HuH-7 (cell line): ENCODE data around the gene KIAA1671.
"Not testable (repeated sequence)": the region's sequence is repeated elsewhere in the genome, so short reads cannot be mapped to it uniquely, and the experiment has no call there.

Source experiments
- DNase-seq: peaks from one replicate; pipeline ENCODE4 v3.0.0; 2011; ENCODE audit warnings: low spot score

Gene KIAA1671

DNA sequence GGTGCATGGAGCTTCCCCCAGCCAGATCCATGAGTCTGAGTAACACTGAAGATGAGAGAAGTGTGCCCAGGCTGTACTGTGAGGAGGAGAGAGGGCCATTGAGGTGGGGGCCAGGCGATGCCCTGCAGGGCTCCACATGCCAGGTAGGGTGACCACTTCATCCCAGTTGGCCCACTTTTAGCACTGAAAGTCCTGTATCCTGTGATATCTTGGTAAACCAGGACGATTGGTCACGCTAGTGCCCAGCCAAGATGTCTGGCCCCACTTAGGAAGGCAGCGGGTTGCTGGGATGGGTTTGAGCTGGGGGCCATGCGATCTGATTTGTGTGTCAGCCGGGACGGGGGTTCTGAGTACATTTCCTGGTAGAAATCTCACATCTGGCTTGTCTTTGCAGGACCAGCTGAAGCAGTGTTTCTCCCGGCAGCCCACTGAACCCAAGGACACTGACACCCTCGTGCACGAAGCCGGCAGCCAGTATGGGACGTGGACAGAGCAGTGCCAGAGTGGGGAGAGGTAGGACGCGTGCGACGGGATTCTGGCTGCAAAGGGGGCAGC is 218.0 kb downstream of the KIAA1671 start:
- DNase-seq = no peak

- peak; percentile 50 for DNase-seq
Measured at GRCh38 chr22:25172153-25172552, 219.6 kb downstream of the KIAA1671 start.

DNA sequence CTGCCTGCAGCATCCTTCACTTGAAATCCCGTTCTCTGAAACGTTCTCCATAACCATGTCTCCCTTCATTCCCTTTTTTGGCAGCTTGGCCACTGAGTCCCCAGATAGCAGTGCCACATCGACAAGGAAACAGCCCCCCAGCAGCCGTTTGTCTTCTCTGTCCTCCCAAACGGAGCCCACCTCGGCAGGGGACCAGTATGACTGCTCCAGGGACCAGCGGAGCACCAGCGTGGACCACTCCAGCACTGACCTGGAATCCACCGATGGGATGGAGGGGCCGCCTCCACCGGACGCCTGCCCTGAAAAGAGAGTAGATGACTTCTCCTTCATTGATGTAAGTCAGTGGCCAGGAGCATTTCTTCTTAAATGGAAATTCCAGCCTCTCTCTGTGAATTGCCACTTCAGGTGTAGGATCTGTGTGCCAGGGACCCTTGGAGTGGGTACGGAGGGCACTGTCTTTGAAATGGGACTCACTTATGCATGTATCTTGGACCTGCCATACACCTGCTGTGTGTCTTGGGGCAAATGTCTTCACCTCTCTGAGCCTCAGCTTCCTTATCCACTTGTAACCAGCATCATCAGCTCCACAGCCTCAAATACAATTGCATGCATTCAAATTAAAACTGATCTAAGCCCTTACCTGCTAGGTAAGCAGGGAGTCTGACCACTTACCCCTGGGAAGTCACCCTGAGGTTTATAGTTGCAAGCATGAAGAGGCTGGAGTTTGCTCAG is 221.8 kb downstream of the KIAA1671 start:
- no peak for DNase-seq

- no peak for DNase-seq
Measured at GRCh38 chr22:25174888-25175411, 222.4 kb downstream of the KIAA1671 start.

DNA sequence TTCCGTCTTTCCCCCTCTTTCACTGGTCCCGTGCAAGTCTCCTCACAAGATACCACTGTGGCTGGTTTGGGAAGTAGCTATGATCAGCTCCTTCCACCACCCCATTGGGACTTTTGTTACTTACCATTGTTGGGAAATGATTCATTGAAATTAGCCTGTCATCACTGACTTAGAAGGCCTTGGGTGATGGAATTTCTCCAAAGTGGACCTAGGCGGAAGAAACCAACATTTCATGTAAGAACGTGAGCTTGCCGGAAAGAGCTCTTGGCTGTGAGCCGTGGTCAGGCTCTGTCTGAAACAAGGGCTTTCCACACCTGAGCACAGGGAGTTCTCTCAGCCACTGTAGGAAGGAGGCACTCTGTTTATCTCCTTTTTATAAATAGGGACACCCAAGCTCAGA is 223.7 kb downstream of the KIAA1671 start:
- no peak for DNase-seq

DNA sequence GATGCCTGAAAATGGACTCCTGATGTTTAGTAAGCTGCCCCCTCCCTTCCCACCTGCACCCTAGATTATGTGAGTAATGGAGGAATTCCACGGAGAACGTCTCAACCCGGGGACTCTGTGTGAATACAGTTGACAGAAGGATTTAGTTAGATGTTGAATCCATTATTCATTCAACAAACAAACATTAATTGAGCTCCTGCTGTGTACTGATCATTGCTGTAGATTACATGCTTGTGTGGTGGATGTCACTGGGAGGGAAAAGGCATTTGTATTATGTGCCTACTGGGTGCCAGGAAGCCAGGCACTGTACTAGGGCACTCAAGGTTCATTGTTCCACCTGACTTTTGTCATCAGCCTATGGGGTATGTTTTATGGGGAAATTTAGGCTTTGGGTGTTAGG is 224.3 kb downstream of the KIAA1671 start:
- DNase-seq = no peak

- DNase-seq = no peak
Measured at GRCh38 chr22:25177226-25177625, 224.7 kb downstream of the KIAA1671 start.

DNA sequence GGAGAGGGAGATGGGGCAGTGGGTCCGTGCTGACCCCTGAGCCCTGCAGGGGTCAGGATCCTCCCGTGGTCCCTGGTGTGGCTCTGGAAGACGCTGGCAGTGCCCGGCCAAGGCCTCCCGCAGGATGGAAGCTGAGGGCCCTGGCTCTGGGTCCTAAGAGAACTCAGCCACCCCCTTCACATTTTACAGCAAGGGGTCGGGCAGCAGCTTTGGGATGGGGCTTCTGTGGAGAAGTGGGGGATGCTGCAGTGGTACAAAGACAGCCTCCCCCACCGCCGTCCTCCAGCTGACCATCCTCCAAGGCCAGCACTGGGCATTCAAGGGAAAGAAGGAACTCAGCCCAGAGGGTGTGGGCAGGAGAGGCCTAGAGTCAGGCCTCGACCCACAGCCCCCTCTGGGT is 225.4 kb downstream of the KIAA1671 start:
- DNase-seq = no peak

DNA sequence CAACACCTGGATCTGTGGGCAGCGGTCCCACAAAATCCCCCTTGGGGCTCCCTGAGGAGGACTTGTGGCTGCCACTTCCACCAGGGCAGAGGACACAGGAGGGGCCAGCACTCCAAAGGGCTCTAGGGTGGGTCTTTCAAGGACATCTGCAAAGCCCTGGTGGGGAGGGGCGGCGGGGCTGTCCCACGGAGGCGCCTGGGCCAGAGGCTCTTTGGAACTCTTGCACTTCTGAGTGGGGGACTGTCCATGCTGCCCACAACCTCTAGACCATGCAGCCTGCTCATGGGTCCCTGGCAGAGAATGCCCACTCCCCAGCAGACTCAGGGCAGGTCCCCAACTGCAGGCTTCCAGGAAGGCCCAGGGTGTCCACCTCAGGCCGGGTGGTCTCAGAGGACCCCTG is 225.8 kb downstream of the KIAA1671 start:
- DNase-seq = not testable (repeated sequence)

DNA sequence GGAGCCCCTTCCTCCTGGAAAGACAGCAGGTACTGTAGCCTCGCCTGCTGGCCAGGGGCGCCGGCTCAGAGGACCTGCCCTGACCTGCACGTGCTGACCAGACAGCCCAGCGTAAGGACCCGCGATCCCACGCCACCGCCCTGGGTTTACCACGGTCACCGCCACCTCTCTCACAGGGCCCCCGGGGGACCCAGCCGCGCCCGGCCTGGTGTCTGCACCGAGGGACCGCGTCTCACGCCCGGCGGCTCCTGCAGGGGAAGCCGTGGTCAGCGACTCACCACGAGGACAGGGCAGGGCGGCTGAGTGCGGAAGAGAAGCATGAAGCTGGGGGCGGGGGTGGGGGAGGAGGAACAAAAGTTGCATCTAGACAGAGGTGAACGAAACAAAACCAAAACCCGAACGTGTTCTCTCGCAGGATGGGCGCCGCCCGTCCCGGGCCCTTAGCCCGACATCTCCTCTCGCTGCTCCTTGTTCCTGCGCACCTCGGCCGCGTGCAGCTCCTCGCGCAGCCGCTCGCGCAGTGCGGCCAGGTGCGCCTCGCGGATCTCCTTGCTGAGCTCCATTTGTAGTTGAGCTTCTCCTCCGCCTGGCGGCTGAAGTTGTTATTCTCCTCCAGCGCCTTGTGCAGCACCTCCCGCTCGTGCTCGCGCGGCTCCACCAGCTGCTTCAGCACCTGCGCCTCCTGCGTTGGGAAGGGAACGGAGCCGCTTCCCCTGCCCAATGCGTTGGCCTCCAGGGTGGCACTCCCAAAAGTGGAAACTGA is 226.5 kb downstream of the KIAA1671 start:
- DNase-seq = not testable (repeated sequence)

DNA sequence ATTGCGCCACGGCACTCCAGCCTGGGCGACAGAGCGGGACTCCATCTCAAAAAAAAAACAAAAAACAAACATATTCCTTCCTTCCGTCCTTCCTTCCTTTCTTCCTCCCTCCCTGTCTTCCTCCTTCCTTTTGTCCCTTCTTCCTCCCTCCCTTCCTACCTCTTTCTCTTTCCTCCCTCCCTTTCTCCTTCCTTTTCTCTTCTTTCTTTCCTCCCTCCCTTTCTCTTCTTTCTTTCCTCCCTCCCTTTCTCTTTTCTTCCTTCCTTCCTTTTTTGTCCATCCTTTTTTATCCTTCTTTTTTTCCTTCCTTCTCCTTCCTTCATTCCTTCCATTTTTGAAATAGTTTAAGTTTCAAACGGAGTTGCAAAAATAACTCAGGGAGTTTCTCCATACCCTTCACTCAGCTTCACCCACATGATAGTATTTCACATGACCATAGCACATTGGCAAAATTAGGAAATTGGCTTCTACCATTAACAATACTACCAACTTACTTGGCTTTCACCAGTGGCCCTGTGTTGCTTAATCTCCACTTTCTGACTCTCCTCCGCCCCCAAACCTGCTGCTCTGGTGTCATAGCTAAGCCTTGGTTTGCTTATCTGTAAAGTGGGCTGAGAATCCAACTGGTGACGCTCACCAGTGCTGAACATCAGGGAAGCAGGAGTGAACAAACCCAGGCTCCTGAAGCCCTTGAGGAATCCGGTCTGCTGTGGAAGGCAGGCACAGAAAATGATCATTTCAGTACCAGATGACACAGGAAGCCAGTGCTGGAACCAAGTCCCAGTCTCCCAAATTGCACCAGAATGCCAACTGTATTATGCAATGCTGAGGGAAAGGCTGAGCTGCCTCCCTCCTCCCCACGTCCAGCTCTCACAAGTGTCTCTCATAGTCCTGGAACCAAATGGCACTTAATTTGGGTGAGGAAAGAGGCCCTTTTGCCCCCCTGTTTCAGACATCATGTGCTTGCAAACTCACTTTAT is 229.9 kb downstream of the KIAA1671 start:
- DNase-seq = no peak

DNA sequence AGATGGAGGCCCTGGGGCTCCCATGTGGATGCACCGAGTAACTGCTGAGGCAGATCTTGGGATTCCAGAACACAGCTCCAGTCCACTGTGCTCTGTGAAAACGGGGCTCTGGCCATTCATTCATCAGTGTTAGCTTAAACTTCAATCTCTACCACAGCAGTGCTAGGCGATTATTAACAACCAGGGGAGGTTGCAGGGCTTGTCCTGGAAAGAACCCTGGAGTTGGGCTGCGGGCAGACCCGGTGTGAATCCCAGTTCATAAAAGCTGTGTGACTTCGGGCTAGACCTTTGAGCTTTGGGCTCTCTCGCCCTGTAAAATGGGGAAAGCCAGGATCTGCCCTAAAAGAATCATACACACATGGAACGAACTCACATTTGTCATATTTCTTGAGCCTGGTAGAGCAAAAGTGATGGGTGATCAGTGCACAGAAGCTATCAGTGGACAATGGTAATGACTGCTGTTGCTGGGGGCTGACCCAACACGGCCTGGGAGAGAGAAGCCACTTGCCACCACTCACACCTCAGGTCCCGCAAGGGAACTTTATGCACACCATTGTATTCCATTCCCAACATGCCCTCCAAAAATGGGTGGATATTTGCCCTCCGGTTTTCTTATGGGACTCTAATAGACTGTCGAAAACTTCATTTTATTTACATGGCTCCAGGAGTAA is 231.6 kb downstream of the KIAA1671 start:
- DNase-seq = peak; percentile 33

GRCh38 chr22:25186140-25186539 is 233.6 kb downstream of the KIAA1671 start:
- DNase-seq = no peak

DNA sequence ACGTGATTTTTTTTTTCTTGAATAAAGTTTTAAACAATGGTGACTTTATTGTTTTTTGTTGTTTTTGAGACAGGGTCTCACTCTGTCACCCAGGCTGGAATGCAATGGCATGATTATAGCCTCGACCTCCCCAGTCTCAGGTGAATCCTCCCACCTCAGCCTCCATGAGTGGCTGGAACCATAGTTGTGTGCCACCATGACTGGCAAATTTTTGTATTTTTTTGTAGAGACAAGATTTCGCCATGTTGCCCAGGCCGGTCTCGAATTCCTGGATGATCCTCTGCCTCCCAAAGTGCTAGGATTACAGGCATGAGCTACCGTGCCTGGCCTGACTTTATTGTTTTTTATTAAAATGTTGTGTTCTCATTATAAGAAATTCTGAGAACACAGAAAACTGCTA is 235.0 kb downstream of the KIAA1671 start:
- DNase-seq = no peak

GRCh38 chr22:25192406-25192805 is 239.9 kb downstream of the KIAA1671 start:
- no peak for DNase-seq

DNA sequence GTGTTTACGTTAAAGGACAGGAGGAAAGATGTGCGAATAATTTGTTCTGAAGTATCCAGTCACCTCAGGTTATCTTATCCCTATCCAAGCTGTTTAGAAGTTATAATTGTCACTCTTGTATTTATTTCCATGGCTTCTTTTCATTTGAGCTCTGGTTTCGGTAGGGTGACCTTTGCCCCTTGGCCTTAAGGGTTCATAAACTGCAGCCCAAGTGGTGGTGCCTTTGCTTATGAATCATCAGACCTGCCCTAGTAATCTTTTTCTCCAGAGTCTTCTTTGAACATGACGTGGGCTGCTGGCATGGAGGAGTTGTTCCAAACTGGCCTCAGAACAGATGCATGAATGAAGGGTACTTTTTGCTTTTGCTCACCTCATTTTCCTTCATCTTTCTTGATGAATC is 240.6 kb downstream of the KIAA1671 start:
- no peak for DNase-seq

DNA sequence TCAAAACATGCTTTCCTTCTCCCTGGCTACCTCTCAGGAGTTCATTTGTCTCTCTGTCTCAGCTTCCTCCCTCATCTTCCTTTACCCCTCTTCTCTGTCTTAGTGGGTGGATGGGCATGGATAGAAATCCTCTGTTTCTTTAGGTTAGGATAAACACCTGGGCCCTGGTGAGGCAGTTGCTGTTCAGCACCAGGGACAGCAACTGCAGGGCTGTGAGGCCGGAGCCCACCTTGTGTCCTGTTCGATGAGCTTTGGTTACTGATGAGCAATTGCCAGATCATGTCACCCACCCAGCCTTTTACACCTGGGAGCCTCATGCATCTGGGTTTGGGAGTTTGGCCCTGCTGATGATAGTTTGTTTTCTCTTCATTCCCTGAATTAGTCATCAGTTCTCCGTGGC is 241.0 kb downstream of the KIAA1671 start:
- peak; percentile 53 for DNase-seq

DNA sequence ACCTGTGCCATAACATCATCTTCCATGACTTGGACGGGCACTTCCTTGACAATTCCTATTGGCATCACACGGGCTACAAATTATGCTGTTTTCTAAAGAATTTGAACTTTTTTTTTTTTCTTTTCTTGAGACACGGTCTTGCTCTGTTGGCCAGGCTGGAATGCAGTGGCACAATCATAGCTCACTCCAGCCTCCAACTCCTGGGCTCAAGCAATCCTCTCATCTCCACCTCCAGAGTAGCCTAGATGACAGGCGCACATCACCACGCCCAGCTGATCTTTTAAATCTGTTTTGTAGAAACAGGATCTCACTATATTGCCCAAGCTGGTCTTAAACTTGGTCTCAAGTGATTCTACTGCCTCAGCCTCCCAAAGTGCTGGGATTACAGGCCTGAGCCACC is 243.8 kb downstream of the KIAA1671 start:
- no peak for DNase-seq

DNA sequence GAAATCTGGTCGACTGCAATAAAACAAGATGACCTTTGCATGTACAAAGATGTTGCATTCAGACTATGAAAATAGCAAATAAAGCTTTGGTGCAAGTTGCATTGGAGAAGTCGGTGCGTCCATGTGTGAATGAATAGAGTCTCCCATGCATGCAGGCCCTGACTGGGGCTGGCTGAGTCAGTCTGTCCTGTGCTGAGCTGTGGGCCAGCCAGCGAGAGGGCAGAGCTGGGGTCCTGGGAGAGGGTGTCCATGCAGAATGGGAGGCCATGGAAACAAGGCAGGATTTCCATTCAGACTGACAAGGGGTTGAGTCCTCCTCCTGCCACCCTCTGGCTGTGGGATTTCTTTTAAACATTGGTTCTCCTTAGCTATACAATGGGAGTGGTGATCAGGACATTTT is 244.8 kb downstream of the KIAA1671 start:
- DNase-seq = no peak

DNA sequence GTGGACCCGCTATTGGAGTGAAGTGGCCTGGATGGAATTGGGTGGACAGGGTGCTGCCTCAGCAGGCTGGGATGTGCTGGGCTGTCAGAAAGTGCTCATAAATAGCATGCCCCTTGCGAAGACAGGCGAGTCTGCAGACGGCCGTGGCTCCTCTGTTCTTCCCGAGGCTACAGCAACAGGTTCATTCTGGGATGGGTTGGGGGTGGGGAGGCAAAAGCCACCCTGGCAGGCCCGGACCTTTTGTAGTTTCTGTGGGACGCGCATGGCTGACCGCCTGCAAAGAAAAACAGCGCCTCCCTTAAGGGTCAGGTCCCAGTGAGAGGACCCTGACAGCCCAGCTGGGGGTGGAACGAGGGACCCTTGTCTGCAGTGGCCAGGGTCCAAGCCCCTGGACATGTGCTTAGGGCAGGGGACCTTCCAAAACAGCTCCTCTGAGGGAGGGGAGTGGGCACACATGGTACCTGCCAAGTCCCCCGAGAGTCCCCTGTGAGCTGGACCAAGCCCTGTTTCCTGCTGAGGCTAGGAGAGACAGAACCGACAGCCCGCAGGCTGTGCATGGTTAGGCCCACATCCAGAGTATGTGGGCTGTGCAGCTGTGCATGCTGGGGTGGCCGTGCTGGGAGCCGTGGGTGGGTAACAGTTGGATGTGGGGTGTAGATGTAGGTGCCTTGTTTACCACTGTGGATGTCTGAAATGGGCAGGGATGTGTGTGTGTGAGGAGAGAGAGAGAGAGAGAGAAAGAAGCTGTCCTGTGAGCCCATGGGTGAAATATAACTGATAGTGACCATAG is 247.4 kb downstream of the KIAA1671 start, which contains the start of gene CRYBB3:
CRYBB3 (plus strand) TSS at position 128 of the 790 bp plus-strand sequence. CDS start 1,539 bp downstream, outside the sequence.
- no peak for DNase-seq
